Skeletal muscle satellite cell (primary cell): ENCODE data around the gene TFF3.

Experiments used
- H3K27me3 ChIP-seq: 2 replicates; pipeline ENCODE4 v1.7.0; 2013; ENCODE audit warnings: low read length; ENCODE audit not compliant: control insufficient read depth, insufficient read depth
- H3K36me3 ChIP-seq: 2 replicates; pipeline ENCODE4 v1.7.0; 2013; ENCODE audit warnings: mild to moderate bottlenecking, control low read depth, low read length; ENCODE audit not compliant: insufficient read depth
- H3K4me1 ChIP-seq: 2 replicates; pipeline ENCODE4 v1.7.0; 2013; ENCODE audit warnings: low read length; ENCODE audit not compliant: control insufficient read depth, insufficient read depth
- H3K4me2 ChIP-seq: 2 replicates; pipeline ENCODE4 v1.7.0; 2013; ENCODE audit warnings: mild to moderate bottlenecking, low read length
- H3K4me3 ChIP-seq: 2 replicates; pipeline ENCODE4 v1.7.0; 2013; ENCODE audit warnings: low read length
- H3K9ac ChIP-seq: 2 replicates; pipeline ENCODE4 v1.7.0; 2013; ENCODE audit warnings: mild to moderate bottlenecking, low read depth, low read length, moderate library complexity
- H3K9me3 ChIP-seq: replicated peaks from 2 replicates; pipeline ENCODE4 v1.7.0; 2013; ENCODE audit warnings: mild to moderate bottlenecking, control low read depth, low read length

The TFF3 gene

DNA sequence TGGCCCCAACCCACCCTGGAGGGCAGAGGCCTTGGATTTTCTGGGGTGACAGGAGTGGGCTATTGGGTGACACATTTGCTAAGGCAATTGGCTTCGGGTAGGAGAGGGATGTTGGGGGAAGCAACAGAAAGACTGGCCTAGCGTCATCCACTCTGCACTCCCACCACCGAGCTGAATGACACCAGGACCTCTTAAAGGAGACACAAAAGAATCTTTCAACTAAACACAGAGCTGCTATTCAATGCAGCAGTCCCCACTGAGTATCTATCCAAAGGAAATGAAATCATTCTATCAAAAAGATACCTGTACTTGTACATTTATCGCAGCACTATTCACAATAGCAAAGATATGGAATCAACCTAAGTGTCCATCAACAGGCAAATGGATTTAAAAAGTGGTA lies 29.4 kb upstream of the TFF3 start:
- no peak overlapping the region for H3K9ac ChIP-seq
- H3K4me3 ChIP-seq: no peak overlapping the region
- no peaks in the 10 kb centered on the region for H3K9me3 ChIP-seq
- no peaks in the 10 kb centered on the region for H3K27me3 ChIP-seq
- no peaks in the 10 kb centered on the region for H3K36me3 ChIP-seq
- H3K4me2 ChIP-seq: no peak overlapping the region
- no peaks in the 10 kb centered on the region for H3K4me1 ChIP-seq

DNA sequence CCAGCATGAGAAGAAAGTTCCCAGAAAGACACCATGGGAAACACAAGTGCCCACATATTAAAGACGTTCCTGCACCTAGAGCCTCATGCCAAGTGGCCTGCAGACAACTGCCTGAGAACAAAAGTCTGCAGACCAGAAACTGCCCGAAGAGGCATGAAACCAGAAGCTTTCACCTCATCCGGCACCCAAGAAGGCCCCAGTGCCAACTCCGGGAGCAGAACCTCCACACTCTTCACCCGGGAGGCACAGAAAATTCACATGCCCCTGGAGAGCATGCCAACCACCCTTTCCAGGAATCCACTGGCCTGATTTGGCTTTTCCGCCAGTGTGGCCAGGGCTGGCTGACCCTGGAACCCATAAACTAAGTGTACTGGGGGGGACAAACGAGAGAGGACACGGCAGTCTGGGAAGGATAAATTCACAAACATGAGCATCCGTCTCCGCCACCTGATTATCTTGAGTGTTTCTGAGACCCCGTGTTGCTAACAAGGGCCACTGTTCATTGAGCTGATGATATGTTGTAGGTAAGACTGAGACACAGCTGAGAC lies 28.8 kb upstream of the TFF3 start:
- Histone ChIP-seq H3K9ac (no peak overlapping the region), H3K36me3 (no peaks in the 10 kb centered on the region)

DNA sequence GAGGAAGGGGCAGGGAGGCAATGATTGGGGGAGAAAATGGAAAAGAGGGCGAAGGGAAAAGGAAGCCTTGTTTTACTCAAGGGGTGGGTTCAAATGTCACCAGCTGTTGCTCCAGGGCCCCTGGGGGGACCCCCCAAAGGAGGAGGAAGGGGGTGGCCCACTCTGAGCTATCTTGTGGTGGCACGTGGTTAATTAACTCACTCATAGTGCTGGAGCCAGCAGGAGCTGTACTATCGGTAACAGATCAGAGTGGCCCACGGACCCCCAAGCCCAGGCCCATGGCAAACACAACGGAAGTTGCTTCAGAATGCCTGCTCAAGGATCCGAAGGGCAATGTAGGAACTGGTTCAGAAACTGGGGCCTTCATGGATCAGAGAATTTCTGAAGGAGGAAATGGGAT lies 28.3 kb upstream of the TFF3 start:
- no peak overlapping the region for H3K4me3 ChIP-seq
- no peaks in the 10 kb centered on the region for H3K27me3 ChIP-seq
- no peaks in the 10 kb centered on the region for H3K36me3 ChIP-seq
- no peak overlapping the region for H3K4me2 ChIP-seq
- H3K4me1 ChIP-seq: no peaks in the 10 kb centered on the region
- H3K9ac ChIP-seq: no peak overlapping the region
- H3K9me3 ChIP-seq: no peaks in the 10 kb centered on the region

More for the DNA sequence above, 28.8 kb upstream of the TFF3 start:
- Histone ChIP-seq H3K4me3 (no peak overlapping the region), H3K9me3 (no peaks in the 10 kb centered on the region), H3K27me3 (no peaks in the 10 kb centered on the region), H3K4me2 (no peak overlapping the region), H3K4me1 (no peaks in the 10 kb centered on the region)

DNA sequence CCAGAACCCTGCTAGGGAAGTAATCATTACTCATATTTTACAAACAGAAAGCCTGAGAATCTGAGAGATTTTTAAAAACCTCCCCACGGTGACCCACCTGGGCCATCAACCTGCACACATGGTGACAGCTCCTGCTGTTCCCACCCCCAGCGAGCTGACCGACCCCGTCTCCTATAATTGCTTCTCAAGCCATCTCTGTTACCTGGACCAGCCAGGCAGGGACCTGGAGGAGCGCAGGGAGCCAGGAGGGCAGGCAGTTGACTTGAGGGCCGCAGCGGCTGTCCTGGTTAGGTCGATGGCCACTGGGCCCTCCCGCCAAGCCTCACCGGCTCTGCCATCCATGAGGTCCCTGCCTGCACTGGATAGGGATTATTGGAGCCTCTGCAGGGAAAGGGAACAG lies 27.9 kb upstream of the TFF3 start:
- H3K9ac ChIP-seq: no peak overlapping the region
- H3K4me2 ChIP-seq: no peak overlapping the region

DNA sequence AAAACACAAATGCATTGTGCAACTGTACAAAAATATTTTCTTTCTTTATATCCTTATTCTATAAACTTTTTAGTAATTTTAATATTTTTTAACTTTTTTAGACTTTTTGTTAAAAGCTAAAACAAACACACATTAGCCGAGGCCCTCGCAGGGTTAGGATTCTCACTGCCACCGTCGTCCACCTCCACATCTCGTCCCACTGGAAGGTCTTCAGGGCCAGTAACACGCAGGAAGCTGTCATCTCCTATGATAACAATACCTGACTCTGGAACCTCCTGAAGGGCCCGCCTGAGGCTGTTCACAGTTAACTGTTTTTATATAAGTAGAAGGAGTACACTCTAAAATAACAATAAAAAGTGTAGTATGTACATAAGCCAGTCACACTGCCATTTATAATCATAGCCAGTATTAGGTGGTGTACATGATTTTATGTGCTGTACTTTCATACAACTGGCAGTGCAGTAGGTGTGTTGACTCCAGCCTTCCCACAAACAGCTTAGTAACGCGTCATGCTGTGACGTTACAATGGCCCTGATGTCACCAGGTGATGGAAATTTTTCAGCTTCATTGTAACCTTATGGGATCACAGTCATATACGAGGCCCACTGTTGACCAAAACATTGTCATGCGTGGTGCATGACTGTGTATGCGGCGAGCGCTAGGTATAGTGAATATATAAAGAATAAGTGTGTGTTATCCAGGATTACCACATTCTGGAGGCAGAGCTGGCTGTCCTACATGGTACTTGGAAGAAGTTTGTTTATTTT lies 26.8 kb upstream of the TFF3 start:
- Histone ChIP-seq H3K9me3 (no peaks in the 10 kb centered on the region), H3K27me3 (no peaks in the 10 kb centered on the region), H3K4me3 (no peak overlapping the region), H3K4me1 (no peaks in the 10 kb centered on the region), H3K36me3 (no peaks in the 10 kb centered on the region), H3K9ac (no peak overlapping the region), H3K4me2 (no peak overlapping the region)

More for the DNA sequence above, 27.9 kb upstream of the TFF3 start:
- no peaks in the 10 kb centered on the region for H3K36me3 ChIP-seq
- no peak overlapping the region for H3K4me3 ChIP-seq
- H3K27me3 ChIP-seq: no peaks in the 10 kb centered on the region
- no peaks in the 10 kb centered on the region for H3K9me3 ChIP-seq
- no peaks in the 10 kb centered on the region for H3K4me1 ChIP-seq

DNA sequence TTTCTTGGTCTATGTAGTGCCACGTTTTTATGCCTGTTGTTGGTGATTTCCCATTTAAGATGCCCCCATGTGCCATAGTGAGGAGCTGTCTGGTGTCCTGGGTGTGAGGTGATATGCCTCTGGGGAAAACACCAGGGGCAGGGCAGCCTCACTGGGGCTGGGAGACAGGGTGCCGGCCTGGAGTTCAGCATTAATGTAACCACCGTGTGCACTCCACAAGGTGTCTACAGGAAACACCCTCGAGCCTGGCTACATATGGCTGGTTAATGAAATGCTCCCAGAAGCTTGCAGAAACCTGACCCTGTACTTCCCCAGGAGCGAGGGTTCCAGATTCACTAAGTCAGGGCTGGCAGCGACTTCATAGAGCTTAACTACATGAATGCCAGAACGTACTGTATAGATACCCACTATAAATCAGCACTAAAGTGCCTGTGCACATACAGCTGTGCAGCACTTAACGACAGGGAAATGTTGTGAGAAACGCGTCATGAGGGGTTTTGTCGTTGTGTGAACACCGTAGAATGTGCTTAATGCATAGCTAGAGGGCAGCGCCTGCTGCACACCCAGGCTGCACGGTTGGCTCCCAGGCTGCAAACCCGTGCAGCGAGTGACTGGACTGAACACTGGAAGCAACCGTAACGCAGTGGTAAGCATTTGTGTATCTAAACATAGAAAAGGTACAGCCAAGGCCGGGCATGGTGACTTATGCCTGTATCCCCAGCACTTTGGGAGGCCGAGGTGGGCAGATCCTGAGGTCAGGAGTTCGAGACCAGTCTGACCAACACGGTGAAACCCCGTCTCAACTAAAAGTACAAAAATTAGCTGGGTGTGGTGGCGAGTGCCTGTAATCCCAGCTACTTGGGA lies 25.2 kb upstream of the TFF3 start:
- H3K9me3 ChIP-seq: no peaks in the 10 kb centered on the region
- H3K4me3 ChIP-seq: no peak overlapping the region
- H3K36me3 ChIP-seq: no peaks in the 10 kb centered on the region
- H3K9ac ChIP-seq: no peak overlapping the region
- no peak overlapping the region for H3K4me2 ChIP-seq
- peaks cover 10% of the 10 kb centered on the region for H3K27me3 ChIP-seq
- H3K4me1 ChIP-seq: no peaks in the 10 kb centered on the region

DNA sequence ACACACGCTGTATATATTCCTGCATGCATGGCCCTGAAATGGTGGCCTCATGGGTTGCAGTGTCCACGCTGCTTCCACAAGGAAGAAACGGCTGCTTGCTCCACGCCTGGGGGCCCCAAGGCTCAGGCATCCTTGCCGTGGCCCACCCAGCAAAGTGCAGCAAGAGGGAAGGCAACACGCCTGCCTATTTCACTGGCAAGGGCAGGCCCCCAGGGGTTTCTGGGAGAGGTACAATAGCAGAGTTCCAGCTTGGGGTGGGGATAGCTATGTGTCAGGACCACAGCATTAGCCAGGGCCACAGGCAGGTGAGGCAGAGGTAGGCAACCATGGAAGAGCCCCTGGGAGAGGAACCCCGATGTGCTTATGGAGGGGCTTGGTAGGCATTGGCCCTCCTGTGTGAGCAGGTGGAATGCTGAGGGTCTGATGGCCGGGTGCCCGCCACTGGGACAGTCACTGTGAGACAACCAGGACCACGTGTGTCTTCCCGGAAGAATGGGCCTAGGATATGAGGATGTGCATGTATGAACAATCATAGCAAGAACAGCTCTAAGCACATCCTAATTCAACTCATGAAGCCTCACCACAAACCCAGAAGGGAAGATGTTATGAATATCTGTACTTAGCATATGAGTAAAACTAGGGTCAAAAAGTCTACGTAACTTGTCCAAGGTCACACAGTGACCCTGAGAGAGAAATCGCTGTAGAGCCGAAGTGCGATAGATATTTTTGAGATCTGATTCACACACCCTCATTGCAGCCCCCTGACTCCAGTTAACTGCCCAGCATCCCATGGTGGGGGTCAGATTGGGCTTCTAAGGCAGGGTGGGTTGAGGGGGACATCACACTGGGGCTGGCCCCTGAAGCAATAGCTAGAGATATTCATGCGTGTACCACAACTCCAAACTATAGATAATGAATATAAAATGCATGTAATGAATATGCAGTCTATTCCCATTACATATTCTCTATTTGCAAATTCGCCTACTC lies 23.8 kb upstream of the TFF3 start:
- Histone ChIP-seq H3K9me3 (no peaks in the 10 kb centered on the region), H3K4me1 (no peaks in the 10 kb centered on the region), H3K9ac (no peak overlapping the region), H3K27me3 (peaks cover 10% of the 10 kb centered on the region), H3K4me2 (no peak overlapping the region), H3K36me3 (no peaks in the 10 kb centered on the region), H3K4me3 (no peak overlapping the region)

DNA sequence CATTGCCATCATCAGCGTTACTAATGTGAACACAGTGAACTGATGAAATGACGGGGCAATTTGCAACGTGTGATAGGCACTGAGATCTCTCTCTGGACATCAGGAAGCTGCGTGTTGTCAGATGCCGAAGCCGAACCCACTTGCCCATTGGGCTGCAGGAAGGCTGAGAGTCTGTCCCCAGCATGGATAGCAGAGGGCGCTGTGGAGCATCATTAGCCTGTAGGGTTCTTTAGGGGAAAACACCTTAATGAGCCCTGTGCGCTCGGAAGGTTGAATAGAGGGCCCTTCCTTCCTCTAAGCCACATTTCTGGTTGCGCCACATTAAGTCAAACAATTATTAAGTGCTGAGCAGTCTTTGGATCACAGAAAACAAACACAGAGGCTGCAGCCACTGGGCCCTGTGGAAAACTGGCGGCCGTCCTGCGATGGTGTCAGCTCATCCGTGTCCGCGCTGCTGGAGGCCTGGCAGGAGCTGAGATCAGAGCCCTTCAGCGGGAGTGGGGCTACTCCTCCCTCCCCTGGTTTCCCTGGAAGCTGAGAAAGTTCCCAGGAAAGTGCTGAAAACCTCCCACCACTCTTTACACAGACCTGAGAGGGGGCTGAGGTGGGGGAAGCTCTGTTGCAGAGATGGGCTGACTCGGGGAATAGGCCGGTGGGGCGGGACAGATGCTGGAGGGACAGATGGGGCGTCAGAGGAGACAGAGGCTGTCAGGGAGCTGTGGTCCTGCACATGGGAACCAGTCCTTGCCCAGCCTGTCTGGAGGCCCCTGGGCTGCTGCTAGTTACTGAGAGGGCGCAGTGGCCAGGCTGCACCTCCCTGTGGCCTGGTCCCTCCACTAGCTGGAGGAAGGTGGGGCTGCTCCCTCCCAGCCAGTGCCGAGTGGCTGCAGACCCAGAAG lies 22.9 kb upstream of the TFF3 start:
- no peak overlapping the region for H3K4me3 ChIP-seq
- H3K4me2 ChIP-seq: no peak overlapping the region
- H3K9me3 ChIP-seq: no peaks in the 10 kb centered on the region
- no peaks in the 10 kb centered on the region for H3K36me3 ChIP-seq
- H3K4me1 ChIP-seq: no peaks in the 10 kb centered on the region
- H3K27me3 ChIP-seq: peaks cover 10% of the 10 kb centered on the region
- no peak overlapping the region for H3K9ac ChIP-seq

DNA sequence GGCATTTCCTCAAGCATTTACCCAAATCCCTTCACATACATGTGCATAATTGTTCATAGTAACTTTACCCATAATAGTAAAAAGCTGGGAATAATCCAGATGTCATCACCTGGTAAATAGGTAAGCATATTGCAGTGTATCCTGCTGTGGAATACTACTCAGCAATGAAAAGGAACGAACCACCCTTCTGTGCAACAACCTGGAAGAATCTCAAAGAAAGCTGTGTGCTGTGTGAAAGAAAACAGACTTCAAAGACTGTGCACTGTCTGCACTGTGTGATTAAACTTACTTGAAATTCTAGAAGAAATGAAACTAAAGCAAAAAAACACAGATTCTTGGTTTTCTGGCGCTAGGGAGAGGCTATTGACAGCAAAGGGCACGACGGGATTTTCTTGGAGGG lies 22.1 kb upstream of the TFF3 start:
- Histone ChIP-seq H3K27me3 (peaks cover 10% of the 10 kb centered on the region), H3K36me3 (no peaks in the 10 kb centered on the region), H3K9me3 (no peaks in the 10 kb centered on the region), H3K4me3 (no peak overlapping the region), H3K4me2 (no peak overlapping the region), H3K4me1 (no peaks in the 10 kb centered on the region), H3K9ac (no peak overlapping the region)

DNA sequence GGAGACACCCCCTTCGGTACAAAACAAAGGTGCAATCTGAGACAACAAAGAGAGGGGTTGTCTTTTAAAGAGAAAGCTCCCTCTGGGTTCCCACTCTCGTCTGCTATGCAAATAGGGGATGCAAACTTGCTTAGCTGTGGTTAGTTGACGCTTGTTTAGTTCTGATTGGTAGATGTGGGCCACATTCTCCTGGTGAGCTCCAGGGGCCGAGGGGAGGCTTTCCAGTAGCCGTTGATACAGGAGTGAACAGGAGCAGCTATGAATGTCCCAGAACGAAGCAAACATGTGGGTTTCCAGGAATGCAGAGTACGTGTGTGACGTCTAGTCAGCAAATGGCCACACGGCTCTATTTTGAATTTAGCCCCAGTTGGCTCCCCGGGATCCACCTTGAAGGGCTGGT lies 20.8 kb upstream of the TFF3 start:
- Histone ChIP-seq H3K4me1 (no peaks in the 10 kb centered on the region), H3K4me3 (no peak overlapping the region), H3K4me2 (no peak overlapping the region), H3K9ac (no peak overlapping the region), H3K9me3 (no peaks in the 10 kb centered on the region), H3K36me3 (no peaks in the 10 kb centered on the region), H3K27me3 (peaks cover 10% of the 10 kb centered on the region)
